Measurements from ENCODE around the gene RAB3C. TPM values are rescaled to one million over a fixed set of nuclear protein-coding genes. Genes with fewer than 3 reads are reported as not detected.

RAB3C gene
- total RNA-seq: not detected in 2 replicates

GRCh38 chr5:58582803-58583491 is at the start of gene RAB3C:
Gene RAB3C (plus strand): TSS chr5:58583075. CDS start chr5:58583209, 134 bp downstream.

Other genes with a start within 250 kb of the RAB3C start
- gene PLK2, start 123.0 kb upstream of the RAB3C start, total RNA-seq: 60.3 and 133 TPM in 2 replicates
- not detected in 2 replicates for gene GAPT, start 91.6 kb upstream of the RAB3C start, total RNA-seq